Thyroid gland (tissue), 4 donors: Measurements from ENCODE around the gene VOPP1.

Experiments used
- CTCF ChIP-seq, 6 experiments: fragments of 200-600 bp in 3 of 6; fragments of 450-650 bp in 3 of 6; sonication (generic) in 3 of 6; IDR thresholded peaks; one replicate each; pipeline ENCODE4 v1.5.1; 2016 to 2019; ENCODE audit warnings: antibody characterized with exemption in 6 of 6, mild to moderate bottlenecking in 2 of 6, inconsistent platforms in 1 of 6, moderate library complexity in 1 of 6
- POLR2A ChIP-seq, 2 donors: fragments of 450-650 bp; IDR thresholded peaks; one replicate each; pipeline ENCODE4 v1.6.1; 2017; ENCODE audit warnings: antibody characterized with exemption in 2 of 2, mild to moderate bottlenecking in 2 of 2, moderate library complexity in 1 of 2

- TF ChIP-seq CTCF (IDR thresholded peaks at IDR 0.05) (no peak), POLR2A (IDR thresholded peaks at IDR 0.05) (no peak)
Observed at GRCh38 chr7:55526770-55527169, 45.5 kb downstream of the VOPP1 start.
